Frontal cortex (tissue), 4 donors: Measurements from ENCODE around the gene OR10G8. TPM values are rescaled to one million over a fixed set of nuclear protein-coding genes. Genes with fewer than 3 reads are reported as not detected.
"Not testable (repeated sequence)": the region's sequence is repeated elsewhere in the genome, so short reads cannot be mapped to it uniquely, and the experiment has no call there.

Experiments used
- DNase-seq, 2 donors: peaks; one replicate each; pipeline ENCODE4 v3.0.0; 2012; ENCODE audit warnings: low spot score in 2 of 2
- FAIRE-seq: peaks from 2 replicates; lab custom pipeline; 2012; peaks lifted over from hg19 to GRCh38; lab: Jason Lieb, UNC
- total RNA-seq: library from RNA; depleted of rRNA; stranded (reverse); fragments of >200 nt; gene quantifications from one replicate; pipeline ENCODE4 v1.2.3, GENCODE V29; 2014
- donor health status: control.
- donor health status: control.
- donor health status: control.

OR10G8 gene
- total RNA-seq = not detected

- FAIRE-seq (peak; percentile 15), DNase-seq (no peak)
These were observed at the start of gene OR10G8 for GRCh38 chr11:124026498-124026897. TSS of gene OR10G8 (plus strand) at chr11:124026798. CDS start at chr11:124029623, 2,825 bp downstream.

GRCh38 chr11:123977731-123978347 is 48.8 kb upstream of the OR10G8 start, which contains the start of gene OR10S1:
TSS of gene OR10S1 (minus strand) at chr11:123977781. CDS start at chr11:123977664, 117 bp downstream.
- DNase-seq (no peak), FAIRE-seq (no peak)

- no peak for FAIRE-seq
These were observed 47.3 kb upstream of the OR10G8 start for GRCh38 chr11:123979311-123979710.

GRCh38 chr11:123995119-123995518 is 31.5 kb upstream of the OR10G8 start, which contains the start of gene OR10G6:
TSS of gene OR10G6 (minus strand) at chr11:123995161. CDS start at chr11:123995161, 0 bp downstream.
- FAIRE-seq (no peak), DNase-seq (no peak)

More at GRCh38 chr11:123979311-123979710, 47.3 kb upstream of the OR10G8 start:
- no peak for DNase-seq

- FAIRE-seq (no peak), DNase-seq (no peak)
These were observed 13.9 kb upstream of the OR10G8 start, which contains the start of gene OR10G4 for GRCh38 chr11:124012697-124013096. TSS of gene OR10G4 (plus strand) at chr11:124012997. CDS start at chr11:124015575, 2,578 bp downstream.

GRCh38 chr11:124015837-124016236 is 10.8 kb upstream of the OR10G8 start:
- FAIRE-seq, DNase-seq: not testable (repeated sequence)

- DNase-seq = no peak
- no peak for FAIRE-seq
These were observed 10.1 kb downstream of the OR10G8 start for GRCh38 chr11:124036666-124037065.

GRCh38 chr11:124039557-124039956 is 13.0 kb downstream of the OR10G8 start:
- DNase-seq (no peak), FAIRE-seq (no peak)

- no peak for FAIRE-seq
- no peak for DNase-seq
These were observed 14.7 kb downstream of the OR10G8 start, which contains the start of gene OR10G7 for GRCh38 chr11:124041254-124041653. TSS of gene OR10G7 (minus strand) at chr11:124041325. CDS start at chr11:124039001, 2,324 bp downstream.

- DNase-seq = no peak
- no peak for FAIRE-seq
These were observed 16.8 kb downstream of the OR10G8 start for GRCh38 chr11:124043420-124043819.

GRCh38 chr11:124050748-124051147 is 24.1 kb downstream of the OR10G8 start:
- no peak for FAIRE-seq

GRCh38 chr11:124052966-124053365 is 26.4 kb downstream of the OR10G8 start:
- DNase-seq (no peak), FAIRE-seq (no peak)

More at GRCh38 chr11:124050748-124051147, 24.1 kb downstream of the OR10G8 start:
- DNase-seq = no peak

- no peak for FAIRE-seq
These were observed 42.1 kb downstream of the OR10G8 start for GRCh38 chr11:124068601-124069110.

GRCh38 chr11:124069429-124070401 is 43.1 kb downstream of the OR10G8 start:
- DNase-seq (no peak), FAIRE-seq (no peak)

More at GRCh38 chr11:124068601-124069110, 42.1 kb downstream of the OR10G8 start:
- no peak for DNase-seq

GRCh38 chr11:124070915-124071622 is 44.5 kb downstream of the OR10G8 start:
- FAIRE-seq (peak; percentile 75), DNase-seq (peak; percentile 29 to 45)

- DNase-seq (no peak), FAIRE-seq (no peak)
These were observed 45.0 kb downstream of the OR10G8 start for GRCh38 chr11:124071623-124071948.

GRCh38 chr11:124072147-124072546 is 45.5 kb downstream of the OR10G8 start:
- DNase-seq = no peak
- no peak for FAIRE-seq

GRCh38 chr11:124074554-124074953 is 48.0 kb downstream of the OR10G8 start:
- FAIRE-seq (no peak), DNase-seq (no peak)

- DNase-seq (no peak), FAIRE-seq (no peak)
These were observed 48.9 kb downstream of the OR10G8 start for GRCh38 chr11:124075492-124075840.
